ENCODE data around the gene FCMR.

GRCh38 chr1:206944703-206945102, 23.0 kb upstream of the FCMR start:
- TF ChIP-seq CTCF (IDR thresholded peaks at IDR 0.05) (no peak), POLR2A (IDR thresholded peaks at IDR 0.05) (no peak)
